Endothelial cell of umbilical vein (primary cell): ENCODE measurements around the gene VAC14. TPM values are rescaled to one million over a fixed set of nuclear protein-coding genes. Genes with fewer than 3 reads are reported as not detected.

Experiments
- BruUV-seq: library from RNA; stranded (reverse); fragments of 400-500 nt; replicated peaks from 2 replicates; lab custom pipeline; 2021; lab: Mats Ljungman, UMichigan
- CTCF ChIA-PET: fragments of 300-600, 350-600 bp; sonication (Branson Sonifier 250); formaldehyde crosslinking; loops from one replicate; lab custom pipeline; 2021; ENCODE audit warnings: antibody characterized with exemption, inconsistent platforms; lab: Charles Lee
- POLR2A ChIA-PET: fragments of 300-600, 350-600 bp; sonication (Branson Sonifier 250); formaldehyde crosslinking; loops from one replicate; lab custom pipeline; 2021; ENCODE audit warnings: antibody characterized with exemption, inconsistent platforms; lab: Charles Lee
- DNase-seq: peaks from one replicate; pipeline ENCODE4 v3.0.0-alpha.2; 2011; ENCODE audit warnings: low read depth, low spot score
- FAIRE-seq: peaks from 2 replicates; lab custom pipeline; 2011; peaks lifted over from hg19 to GRCh38; lab: Jason Lieb, UNC
- H2AFZ ChIP-seq: 2 replicates; pipeline ENCODE4 v1.6.0; 2012; ENCODE audit warnings: low read depth, low read length, control low read depth, inconsistent platforms
- H3K27ac ChIP-seq: 2 replicates; pipeline ENCODE4 v1.5.1; 2011; ENCODE audit warnings: low read depth, mild to moderate bottlenecking, control low read depth, low read length, moderate library complexity; ENCODE audit not compliant: insufficient read depth
- H3K27me3 ChIP-seq, 2 experiments: 2 replicates each; pipeline versions ENCODE4 v1.6.0 to v1.6.1; 2011; ENCODE audit warnings: low read length in 2 of 2, mixed read lengths in 1 of 2; ENCODE audit not compliant: control insufficient read depth in 2 of 2, insufficient read depth in 2 of 2
- H3K36me3 ChIP-seq, 2 experiments: 2 replicates in 1 of 2; 3 replicates in 1 of 2; pipeline ENCODE4 v1.5.1; 2011; ENCODE audit warnings: low read length in 2 of 2, mild to moderate bottlenecking in 1 of 2, moderate library complexity in 1 of 2; ENCODE audit not compliant: control insufficient read depth in 2 of 2, insufficient read depth in 2 of 2; ENCODE audit errors: extremely low read depth in 1 of 2
- H3K4me1 ChIP-seq: 3 replicates; pipeline ENCODE4 v1.5.1; 2011; ENCODE audit warnings: mild to moderate bottlenecking, low read length; ENCODE audit not compliant: control insufficient read depth, insufficient read depth; ENCODE audit errors: extremely low read depth
- H3K4me2 ChIP-seq: 2 replicates; pipeline ENCODE4 v1.6.1; 2011; ENCODE audit warnings: low read length, control low read depth, mixed read lengths; ENCODE audit not compliant: insufficient read depth
- H3K4me3 ChIP-seq, 3 experiments: fragments of 200-600 bp in 1 of 3; sonication (generic), shearing (Covaris generic) in 1 of 3; replicated peaks in 1 of 3; 2 replicates each; pipeline ENCODE4 v1.5.1; 2011 to 2016; ENCODE audit warnings: control low read depth in 3 of 3, low read length in 3 of 3, mild to moderate bottlenecking in 2 of 3, inconsistent platforms in 1 of 3, low read depth in 1 of 3, moderate library complexity in 1 of 3; ENCODE audit not compliant: insufficient read depth in 1 of 3
- H3K79me2 ChIP-seq: 2 replicates; pipeline ENCODE4 v1.6.0; 2012; ENCODE audit warnings: low read length, inconsistent platforms; ENCODE audit not compliant: control insufficient read depth, insufficient read depth
- H3K9ac ChIP-seq: replicated peaks from 2 replicates; pipeline ENCODE3; 2011; ENCODE audit warnings: low read length, control low read depth; ENCODE audit not compliant: insufficient read depth; ENCODE audit errors: extremely low read depth
- H3K9me1 ChIP-seq: replicated peaks from 3 replicates; pipeline ENCODE4 v1.6.0; 2011; ENCODE audit warnings: mild to moderate bottlenecking, low read length; ENCODE audit not compliant: control insufficient read depth, insufficient read depth; ENCODE audit errors: extremely low read depth
- H3K9me3 ChIP-seq: replicated peaks from 2 replicates; pipeline ENCODE4 v1.5.1; 2012; ENCODE audit warnings: low read length, inconsistent platforms; ENCODE audit not compliant: control insufficient read depth, insufficient read depth
- H4K20me1 ChIP-seq: replicated peaks from 2 replicates; pipeline ENCODE3; 2011; ENCODE audit warnings: mild to moderate bottlenecking, low read length; ENCODE audit not compliant: control insufficient read depth, insufficient read depth; ENCODE audit errors: extremely low read depth
- EZH2 ChIP-seq: IDR thresholded peaks from 2 replicates; pipeline ENCODE4 v1.6.1; 2012; ENCODE audit warnings: borderline replicate concordance, low read depth, mild to moderate bottlenecking, moderate library complexity, low read length, inconsistent platforms; ENCODE audit not compliant: severe bottlenecking
- FOS ChIP-seq: IDR thresholded peaks from 2 replicates; pipeline ENCODE4 v1.6.1; 2011; ENCODE audit warnings: mild to moderate bottlenecking, low read length, moderate library complexity, borderline replicate concordance; ENCODE audit not compliant: insufficient read depth
- GATA2 ChIP-seq: IDR thresholded peaks from 2 replicates; pipeline ENCODE4 v1.7.0; 2011; ENCODE audit warnings: low read depth, mild to moderate bottlenecking, moderate library complexity, mixed read lengths, low read length; ENCODE audit not compliant: insufficient read length, insufficient read depth
- JUN ChIP-seq: IDR thresholded peaks from 2 replicates; pipeline ENCODE4 v1.6.1; 2011; ENCODE audit warnings: borderline replicate concordance, low read depth; ENCODE audit not compliant: insufficient read length, insufficient read depth
- MYC ChIP-seq: IDR thresholded peaks from one replicate; pipeline ENCODE4 v1.6.1; 2011; ENCODE audit warnings: mild to moderate bottlenecking, low read depth, low read length
- POLR2AphosphoS5 ChIP-seq: IDR thresholded peaks from 2 replicates; pipeline ENCODE4 v1.6.1; 2012; ENCODE audit warnings: low read depth, mild to moderate bottlenecking, control low read depth, low read length, moderate library complexity; ENCODE audit not compliant: insufficient read depth
- dilution Hi-C: fragments of 300-500 bp; cut with MboI; formaldehyde crosslinking; loops from one replicate; pipeline ENCODE4 v1.15.0; 2019; ENCODE audit warnings: low sequenced_read_pairs; ENCODE audit not compliant: extremely low pct_ligation_motif_present
- intact Hi-C: fragments of 100-400 bp; cut with micrococcal nuclease; formaldehyde crosslinking; loops from one replicate; pipeline ENCODE4 v1.10.0; 2022
- polyA plus RNA-seq, 4 experiments: library from polyadenylated mRNA; depleted of rRNA in 3 of 4; stranded (reverse) in 3 of 4; unstranded in 1 of 4; fragments of >200 nt; gene quantifications; 2 replicates each; pipeline versions ENCODE4 v1.2.1 to v1.2.3, GENCODE V29; 2011 to 2012; ENCODE audit warnings: missing spikeins in 1 of 4
- total RNA-seq: library from RNA; stranded (reverse); gene quantifications from 2 replicates; pipeline ENCODE4 v1.2.3, GENCODE V29; 2021
- TF ChIP-seq, protein P1 (sequence below): IDR thresholded peaks from 2 replicates; pipeline ENCODE4 v1.6.1; 2011; ENCODE audit not compliant: insufficient read depth, insufficient read length

The VAC14 gene
- total and polyA plus RNA-seq, 2 donors (not counting 3 experiments of a cell fraction or from before 2014, with no cell fraction given), result 37.6 to 57.9 TPM

DNA sequence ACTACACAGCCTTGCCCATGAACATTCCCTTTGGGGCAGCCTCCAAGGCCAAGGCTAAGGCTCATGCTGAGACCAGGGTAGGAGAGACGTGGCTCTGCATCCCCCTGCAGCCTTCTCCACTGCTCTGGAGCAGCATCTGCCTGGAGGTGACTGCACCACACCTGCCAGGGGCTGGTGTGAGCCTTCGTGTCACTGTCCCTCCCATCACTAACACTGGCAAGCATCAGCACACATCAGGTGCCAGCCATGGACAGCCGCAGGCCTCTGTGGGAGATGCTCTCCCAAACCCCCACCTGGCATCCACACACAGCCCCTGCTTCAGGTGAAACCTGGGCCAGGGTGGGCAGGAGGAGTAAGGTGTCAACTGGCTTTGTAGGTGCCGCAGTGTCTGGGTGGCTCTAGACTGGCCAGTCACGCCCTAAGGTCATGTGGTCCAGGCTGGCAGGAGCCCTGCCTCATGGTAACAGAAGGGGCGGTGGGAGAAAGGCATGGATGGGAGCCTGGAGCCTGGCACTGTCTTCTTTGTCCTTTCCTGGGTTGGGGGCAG is 97.0 kb downstream of the VAC14 start:
- Histone ChIP-seq H3K9me1 (no peaks in the 10 kb centered on the region), H3K4me1 (peaks cover 26% of the 10 kb centered on the region), H3K36me3 (no peaks in the 10 kb centered on the region), H3K4me2 (no peak overlapping the region), H3K79me2 (no peaks in the 10 kb centered on the region), H3K27me3 (no peaks in the 10 kb centered on the region), H4K20me1 (no peaks in the 10 kb centered on the region), H3K27ac (no peak overlapping the region), H2AFZ (no peak overlapping the region), H3K9me3 (no peaks in the 10 kb centered on the region), H3K9ac (no peak overlapping the region), H3K4me3 (no peak overlapping the region)
- DNase-seq (no peak), FAIRE-seq (no peak)
- no TSS peak for BruUV-seq
- ChIA-PET POLR2A (no interaction called here), CTCF (interaction anchor here (1.0 to 1.2 kb wide), 4 partner anchors 24 to 67 kb away, joined by 3 to 7 read pairs (median 4); no protein-coding TSS in a partner anchor)
- intact Hi-C loops (no loop called here), dilution Hi-C loops (no loop called here)
- TF ChIP-seq POLR2AphosphoS5, result no peak
- no peak for TF ChIP-seq GATA2
- no peak for TF ChIP-seq JUN
- TF ChIP-seq, protein P1, sequence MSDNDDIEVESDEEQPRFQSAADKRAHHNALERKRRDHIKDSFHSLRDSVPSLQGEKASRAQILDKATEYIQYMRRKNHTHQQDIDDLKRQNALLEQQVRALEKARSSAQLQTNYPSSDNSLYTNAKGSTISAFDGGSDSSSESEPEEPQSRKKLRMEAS, result no peak
- TF ChIP-seq EZH2, result no peak
- no peak for TF ChIP-seq MYC
- no peak for TF ChIP-seq FOS
